NCI-H2196 (cell line): Measurements from ENCODE around the gene MATN1.

Experiments
- DNase-seq: peaks from one replicate; lab custom pipeline; 2025; ENCODE audit not compliant: unreplicated experiment; lab: John Stamatoyannopoulos, UW

MATN1 gene

DNA sequence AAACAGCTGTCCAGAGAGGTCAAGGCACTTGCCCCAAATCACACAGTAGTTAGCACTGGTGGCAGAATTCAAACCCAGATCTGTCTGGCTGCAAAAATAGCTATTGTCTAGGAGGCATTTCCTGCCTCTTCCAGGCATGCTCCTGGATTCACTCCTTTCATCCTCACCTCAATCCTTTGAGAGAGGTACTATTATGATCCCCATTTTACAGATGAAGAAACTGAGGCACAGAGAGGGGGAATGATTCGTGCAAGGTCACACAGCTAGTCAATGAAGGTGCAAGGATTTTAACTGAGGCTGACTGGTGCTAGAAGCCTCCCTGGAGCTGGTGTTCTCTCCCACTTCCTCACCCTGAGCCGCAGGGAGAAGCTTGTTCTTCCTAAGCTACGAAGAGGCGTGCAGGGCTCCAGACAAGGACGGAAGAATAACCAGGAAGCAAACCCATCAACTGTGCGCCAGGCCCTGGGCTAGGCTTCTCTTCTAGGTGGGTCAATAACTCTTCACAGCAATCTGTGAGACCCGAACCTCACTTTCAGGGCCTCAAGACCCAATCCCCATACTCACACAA, 34.8 kb upstream of the MATN1 start:
- DNase-seq = no peak

DNA sequence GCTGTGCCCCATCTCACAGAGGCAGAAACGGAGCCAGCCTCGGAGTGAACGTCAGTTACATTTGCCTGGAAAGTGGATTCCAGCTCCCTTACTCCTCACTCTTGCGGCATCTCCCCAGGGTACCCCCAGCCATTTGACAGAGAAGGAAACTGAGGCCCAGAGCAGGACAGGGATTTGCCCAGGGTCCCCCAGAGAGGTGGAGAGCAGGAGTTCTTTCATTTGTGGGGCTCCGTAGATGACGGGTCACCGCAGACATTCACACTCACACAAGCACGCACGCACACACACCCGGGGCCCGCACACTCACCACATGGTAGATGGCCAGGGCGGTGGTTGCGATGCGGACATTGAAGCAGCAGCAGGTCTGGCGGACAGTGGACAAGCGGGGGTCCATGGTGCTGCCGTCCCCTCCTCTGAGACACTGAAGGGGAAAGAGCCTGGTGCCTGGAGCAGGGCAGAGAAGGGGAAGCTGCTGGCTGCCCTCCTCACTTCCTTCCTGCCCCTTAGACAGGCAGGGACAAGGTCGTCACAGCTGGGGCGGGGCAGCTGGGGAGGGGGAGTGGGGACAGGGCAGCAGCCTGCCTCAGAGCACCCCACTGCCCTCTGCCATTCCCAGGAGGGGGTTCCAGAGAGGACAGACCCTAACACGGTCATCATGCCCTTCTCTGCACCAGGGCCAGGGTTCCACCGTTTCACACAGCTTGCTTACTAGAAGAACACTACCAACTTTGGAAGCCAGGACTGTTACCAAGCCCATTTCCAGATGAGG, 34.2 kb upstream of the MATN1 start, which contains the start of gene LAPTM5:
LAPTM5 (minus strand) TSS at position 423 of the 769 bp plus-strand sequence; CDS start at position 394, 29 bp downstream.
- no peak for DNase-seq

DNA sequence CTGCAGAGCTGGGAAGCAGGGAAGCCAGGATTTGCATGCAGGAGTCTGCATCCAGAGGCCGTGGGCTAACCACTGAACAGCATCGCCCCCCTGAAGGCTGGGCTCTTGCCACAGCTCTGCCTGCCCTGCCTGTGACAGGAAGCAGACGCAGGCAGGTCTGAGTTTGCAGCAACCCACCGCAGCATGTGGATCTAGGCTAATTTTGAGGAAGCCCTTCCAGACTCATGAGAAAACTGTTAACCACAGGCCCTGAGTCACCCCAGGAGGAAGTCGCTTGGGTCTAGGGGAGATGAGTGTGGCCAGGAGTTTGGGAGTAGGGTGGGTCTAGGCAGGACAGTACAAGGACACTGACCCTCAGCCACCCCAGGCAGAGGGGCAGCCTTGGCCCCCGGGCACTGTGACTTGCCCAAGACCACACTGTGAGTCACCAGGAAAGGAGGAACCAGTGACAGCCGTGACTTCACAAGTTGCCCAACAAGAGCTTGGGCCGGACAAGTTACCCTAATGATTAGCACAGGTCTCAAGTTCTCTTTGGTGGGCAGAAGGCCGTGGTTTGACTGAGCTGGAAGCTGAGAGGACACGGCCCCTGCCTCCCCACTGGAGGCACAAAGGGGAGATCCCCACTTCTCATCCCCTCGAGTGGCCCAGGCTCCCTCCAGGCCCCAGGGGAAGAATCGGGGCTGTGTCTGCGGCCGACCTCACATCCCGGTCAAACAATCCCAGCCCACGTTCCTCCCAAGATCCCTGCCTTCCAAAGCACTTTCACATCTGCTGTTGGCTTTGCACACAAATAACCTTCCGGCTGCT, 33.4 kb upstream of the MATN1 start:
- no peak for DNase-seq

DNA sequence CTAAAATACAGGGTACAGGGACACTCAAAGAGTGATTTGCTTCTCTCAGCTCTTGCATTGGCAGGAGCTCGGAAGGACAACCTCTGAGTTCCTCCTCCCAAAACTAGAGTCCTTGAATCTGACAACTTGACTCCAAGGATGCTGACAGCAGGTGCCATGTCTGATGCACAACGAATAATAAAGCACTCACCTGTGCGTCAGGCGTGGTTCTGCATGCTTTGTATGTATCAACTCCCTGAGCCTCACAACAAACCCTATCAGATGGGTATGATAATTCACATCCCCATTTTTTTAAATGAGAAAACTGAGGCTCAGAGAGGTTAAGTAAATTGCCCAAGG, 32.8 kb upstream of the MATN1 start:
- DNase-seq = no peak

DNA sequence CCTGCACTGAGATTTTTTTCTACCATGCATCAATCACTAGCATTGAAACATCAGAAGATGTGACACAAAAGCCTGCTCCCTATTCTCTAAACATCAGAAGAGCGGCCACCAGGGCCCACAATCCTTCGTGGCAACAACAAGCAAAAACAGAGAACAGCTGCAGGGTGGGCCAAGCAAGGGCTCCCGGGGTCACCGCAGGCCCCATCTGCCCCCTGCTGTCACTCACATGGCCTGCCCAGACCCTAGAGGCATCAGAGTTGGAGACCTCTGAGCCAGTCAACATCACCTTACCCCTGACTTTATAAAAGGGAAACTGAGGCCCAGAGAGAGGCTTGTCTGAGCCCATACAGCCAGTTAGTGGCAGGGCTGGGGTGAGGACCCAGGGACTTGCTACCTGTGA, 32.4 kb upstream of the MATN1 start:
- no peak for DNase-seq

DNA sequence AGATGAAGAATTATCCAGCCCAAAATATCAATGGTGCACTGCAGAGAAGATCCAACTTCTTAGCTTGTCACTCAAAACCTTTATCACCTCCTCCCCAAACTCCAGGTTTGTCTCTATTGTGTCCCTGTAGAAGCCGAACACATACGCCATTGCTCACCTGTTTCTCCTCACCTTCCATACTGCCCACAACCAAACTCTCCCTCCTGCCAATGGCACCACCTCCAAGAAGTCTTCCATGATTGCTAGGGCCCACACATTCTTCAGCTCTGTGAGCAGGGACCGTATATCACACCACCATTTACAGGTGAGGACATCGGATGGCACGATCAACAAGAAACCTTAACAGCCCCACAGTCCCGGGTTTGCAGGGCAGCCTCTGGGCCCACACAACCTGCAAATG, 31.9 kb upstream of the MATN1 start:
- DNase-seq = no peak

DNA sequence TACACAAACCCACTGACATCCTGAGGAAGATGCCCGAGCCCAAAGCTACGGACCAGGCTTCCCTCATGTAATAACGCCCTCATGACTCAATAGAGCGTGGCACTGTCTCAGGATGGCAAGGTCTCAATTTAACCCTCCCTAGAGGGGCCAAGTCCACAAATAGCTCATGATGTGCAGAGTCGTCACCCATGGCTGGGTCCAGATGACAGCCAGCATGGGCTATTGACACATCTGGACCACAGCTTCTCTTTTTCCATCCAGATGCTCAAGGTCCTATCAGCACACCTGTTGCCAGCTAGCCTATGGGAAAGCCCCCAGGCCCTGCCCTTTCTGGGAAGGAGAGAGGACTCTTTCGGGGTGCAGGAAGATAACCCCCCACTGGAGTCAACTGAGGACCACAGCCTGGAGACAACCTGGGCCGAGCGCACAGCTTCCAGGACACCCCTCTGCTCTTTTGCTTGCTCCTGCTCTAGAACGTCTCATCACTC, 31.3 kb upstream of the MATN1 start:
- DNase-seq = no peak

DNA sequence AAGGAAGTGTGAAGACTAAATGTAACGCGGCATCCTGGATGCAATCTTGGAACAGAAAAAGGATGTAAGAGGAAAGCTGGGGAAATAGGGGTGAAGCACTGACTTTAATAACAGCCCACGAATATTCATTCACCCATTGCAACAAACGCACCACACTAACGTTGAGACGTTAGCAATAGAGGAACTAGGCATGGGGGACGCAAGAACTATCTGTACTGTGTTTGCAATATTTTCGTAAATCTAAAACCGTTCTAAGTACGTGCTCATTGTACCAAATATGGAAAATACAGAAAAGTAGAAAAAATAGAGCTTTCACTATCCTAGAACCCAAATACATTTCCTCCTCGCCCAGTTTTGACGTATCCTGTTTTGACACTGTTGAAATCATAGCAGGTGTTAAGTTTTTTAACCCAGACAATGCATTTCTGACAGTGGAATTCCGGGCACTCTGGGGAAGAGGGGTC, 30.3 kb upstream of the MATN1 start:
- DNase-seq = no peak

DNA sequence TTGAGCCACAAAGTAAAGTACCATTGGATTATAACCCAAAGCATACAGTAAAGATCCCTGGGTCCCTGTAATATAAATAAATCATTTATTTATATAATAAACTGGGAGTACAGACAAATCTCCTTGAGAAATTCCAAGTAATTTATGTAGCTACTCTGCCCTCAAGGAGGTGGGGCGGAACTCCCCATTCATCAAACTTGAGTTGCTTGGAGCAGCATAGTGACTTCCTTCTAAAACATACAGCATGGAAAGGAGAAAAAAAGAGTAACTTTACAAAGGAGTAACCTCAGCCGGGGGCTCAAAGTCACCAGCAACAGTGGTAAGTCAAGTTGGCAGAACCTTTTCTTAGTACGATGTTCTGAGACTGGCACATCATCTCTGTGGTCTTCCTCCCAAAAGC, 29.7 kb upstream of the MATN1 start:
- no peak for DNase-seq

DNA sequence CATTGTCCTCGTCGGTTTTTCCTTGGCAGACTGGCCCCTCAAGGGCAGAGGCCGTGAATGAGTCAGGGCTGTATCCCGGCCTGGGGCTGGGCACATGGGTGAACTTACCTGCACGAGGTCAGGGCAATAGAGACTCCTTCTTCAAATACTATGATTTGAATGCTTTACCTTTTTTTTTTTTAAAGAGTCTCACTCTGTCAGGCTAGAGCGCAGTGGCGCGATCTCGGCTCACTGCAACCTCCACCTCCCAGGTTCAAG, 29.2 kb upstream of the MATN1 start:
- no peak for DNase-seq

DNA sequence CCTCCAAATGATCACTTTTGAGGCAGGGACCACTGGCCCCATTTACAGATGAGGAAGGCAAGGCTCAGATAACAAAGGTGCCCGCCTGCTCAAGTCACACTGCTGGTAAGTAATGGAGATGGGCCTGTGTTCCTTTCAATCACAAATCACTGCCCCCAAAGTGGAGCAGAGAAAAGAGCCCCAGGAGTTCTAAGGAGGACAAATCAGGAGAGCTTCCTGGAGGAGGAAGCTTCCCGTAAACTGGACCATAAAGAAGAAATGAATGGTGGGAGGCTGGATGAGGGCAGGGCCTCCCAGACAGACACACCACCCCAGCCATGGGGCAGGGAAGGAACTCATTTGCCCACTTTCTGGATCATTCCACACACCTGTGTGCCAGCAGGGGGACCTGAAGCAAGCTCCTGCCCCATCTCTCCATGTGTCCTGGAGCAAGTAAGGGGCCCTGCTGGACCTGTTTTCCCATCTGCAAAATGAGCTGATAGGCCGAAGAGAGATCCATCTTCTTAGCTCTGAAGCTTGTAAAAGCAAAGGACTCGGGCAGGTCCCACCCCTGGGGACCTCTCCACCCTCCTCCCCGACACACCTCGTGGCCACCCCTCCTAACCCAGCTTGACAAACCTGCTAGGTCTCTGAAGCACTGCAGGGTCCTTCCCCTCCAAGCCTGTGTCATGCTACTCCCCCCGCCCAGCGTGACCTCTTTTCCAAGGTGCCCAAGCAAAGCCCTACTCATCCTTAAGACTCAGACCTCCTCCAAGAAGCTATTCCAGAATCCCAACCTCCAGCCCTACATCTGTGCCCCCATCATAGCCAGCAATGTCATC, 28.7 kb upstream of the MATN1 start:
- DNase-seq = no peak

DNA sequence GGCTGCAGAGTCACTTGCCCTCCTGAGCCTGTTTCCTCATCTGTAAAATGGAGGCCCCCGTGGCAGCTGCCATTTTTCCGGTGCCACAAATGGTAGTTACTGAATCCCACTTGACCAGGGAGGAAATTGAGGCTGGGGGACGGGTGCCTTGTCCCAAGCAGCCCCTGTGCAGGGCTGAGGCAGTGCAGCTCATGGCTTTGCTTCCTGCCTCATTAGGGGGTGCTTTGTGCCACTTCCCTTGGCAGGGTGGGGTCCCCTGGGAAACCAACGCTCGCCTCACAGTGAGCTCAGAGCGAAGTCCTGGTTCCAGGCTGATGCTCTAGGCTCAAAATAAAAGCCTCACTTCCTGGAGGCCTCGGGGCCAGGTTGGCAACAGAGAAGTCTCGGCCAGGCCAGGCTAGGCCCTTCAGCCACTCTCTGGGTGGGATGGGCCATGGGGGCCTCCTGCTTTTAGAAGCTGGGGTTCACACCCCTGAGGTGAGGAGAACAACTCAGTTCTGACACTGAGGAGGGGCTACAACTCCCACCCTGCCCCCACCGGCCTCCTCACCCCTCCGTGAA, 27.4 kb upstream of the MATN1 start:
- no peak for DNase-seq

DNA sequence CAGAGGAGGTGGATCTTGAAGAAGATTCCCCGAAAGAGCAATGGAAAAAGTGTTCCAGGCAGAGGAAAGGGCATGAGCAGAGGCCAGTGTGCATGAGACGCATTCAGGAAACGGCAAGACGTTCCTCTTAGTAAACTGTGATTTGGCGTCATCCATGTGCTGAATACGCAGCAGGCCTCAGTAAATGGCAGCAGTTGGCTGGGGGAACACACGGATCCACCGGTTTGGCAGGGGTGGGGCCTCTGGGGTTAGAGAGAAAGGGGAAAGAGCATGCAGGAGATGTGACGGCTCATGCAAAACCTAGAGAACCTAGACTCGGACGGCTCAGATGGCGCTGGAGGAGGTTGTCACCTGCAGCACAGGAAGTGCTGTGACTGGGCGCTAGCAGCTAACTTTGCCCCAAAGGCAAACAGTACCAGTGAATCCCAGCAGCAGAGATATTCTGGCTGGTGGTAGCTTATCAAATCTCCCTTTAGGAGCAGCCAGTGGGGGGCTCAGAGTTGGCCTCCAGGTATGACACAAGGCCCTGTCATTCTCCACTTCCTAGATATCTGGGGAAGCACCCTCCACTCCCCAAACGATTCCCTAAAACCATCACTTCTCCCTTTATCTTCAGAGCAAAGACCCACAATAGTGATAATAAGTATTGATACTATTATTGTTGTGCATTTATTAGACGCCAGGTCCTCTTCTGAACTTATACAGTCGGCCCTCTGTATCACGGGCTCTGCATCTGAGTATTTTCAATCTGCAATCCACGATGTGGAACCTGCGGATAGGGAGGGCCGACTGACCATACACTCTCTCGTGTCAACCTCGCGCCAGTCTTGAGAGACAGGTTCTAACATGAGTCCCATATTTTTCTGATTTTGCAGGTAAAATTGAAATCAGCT, 26.6 kb upstream of the MATN1 start:
- DNase-seq = no peak

DNA sequence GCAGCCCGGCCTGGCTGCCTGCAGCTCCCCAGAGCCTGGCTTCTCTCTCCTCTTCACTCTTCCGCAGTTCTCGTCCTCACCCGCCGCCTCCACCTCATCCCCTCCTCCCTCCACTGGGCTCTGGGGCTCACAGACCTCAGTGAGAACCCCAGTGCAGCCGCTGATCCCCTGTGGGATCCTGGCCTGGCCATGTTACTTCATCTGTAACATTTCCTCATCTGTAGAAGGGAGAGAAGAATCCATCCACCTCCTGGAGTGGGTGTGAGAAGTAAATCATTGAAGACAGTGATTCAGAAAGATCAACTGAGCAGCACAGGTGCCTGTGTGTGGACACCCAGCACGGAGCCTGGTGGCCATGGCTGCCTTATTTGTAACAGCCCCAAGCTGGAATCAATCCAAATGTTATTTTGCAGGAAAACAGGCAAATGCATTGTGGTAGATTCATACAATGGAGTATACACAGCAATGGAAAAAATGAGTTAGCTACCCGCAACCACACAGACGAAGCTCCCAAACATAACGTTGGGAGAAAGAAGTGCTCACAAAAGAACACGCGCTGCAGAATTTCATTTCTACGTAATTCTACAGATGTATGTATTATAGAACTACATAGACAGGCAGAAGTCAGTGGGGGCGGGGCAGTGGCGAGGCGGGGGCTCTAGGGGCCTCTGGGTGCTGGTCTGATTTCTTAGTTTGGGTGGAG, 25.5 kb upstream of the MATN1 start:
- no peak for DNase-seq

DNA sequence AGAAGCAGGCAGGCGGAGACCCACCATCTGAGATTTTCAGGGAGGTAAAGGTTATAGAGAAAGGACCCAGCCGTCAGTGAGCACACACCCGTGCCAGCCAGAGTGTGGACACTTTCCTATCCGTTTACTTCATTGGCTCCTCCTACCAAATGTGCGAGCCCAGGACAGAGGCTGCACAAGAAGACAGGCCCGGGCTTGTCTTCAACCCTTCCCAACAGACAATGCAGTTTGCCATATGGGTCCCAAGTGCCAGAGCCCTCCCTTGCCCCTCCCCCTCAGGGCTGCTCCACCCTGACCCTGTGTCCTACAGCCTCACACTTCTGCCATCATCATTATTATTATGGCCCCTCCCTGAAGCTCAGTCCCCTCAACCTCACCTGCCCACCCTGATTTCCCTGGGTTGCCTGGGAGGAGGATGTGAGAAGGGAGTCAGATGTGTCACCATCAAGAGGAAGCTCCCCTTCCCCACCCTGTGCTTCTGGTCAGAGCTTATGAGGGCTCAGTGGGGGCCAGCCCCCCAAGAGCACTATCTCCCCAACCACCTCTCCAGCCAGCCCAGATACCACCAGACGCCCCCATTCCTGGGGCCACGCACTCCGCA, 24.8 kb upstream of the MATN1 start:
- DNase-seq = peak; percentile 77

DNA sequence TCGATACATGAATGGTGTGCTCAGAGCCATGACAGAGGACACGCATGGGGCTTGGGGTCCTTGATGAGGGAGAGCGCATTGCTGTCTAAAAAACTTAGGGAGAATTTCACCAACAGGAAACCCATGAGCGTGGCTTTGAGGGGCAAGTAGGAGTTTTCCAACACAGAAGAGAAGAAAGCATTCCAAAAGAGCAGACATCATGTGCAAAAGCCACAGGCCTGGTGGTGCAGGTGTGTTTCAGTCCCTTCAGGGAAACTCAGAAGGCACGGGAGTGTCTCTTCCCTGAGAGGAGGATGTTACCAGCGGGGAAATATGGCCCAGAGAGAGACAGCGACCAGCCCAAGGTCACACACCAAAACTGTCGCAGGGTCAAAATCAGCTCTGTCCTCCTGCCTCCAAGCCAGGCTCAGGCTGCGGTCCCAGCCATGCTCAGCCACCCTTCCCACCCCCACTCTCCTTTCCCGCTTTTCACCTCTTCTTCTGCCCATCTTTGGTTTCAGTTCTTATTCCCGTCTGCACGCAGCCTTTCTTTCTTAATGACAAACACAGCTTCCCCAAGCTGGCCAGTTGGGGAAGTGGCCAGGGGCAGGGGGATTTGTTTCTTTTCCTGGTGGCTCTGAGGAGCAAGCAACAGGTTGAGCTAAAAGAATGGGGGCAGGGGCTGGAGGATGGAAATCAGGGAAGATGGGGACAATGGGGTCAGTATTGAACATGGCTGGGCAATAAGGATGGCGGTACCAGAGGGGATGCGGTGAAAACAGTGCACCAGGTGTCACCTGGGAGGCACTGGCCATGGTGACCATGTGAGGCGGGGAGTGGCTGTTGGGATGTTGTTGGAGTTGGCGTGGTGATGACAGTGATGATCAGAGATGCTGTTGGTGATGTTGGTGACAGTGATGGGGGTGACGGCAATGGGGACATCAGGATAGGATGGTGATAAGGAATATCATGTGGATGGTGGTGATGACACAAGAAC, 23.9 kb upstream of the MATN1 start:
- DNase-seq = no peak

DNA sequence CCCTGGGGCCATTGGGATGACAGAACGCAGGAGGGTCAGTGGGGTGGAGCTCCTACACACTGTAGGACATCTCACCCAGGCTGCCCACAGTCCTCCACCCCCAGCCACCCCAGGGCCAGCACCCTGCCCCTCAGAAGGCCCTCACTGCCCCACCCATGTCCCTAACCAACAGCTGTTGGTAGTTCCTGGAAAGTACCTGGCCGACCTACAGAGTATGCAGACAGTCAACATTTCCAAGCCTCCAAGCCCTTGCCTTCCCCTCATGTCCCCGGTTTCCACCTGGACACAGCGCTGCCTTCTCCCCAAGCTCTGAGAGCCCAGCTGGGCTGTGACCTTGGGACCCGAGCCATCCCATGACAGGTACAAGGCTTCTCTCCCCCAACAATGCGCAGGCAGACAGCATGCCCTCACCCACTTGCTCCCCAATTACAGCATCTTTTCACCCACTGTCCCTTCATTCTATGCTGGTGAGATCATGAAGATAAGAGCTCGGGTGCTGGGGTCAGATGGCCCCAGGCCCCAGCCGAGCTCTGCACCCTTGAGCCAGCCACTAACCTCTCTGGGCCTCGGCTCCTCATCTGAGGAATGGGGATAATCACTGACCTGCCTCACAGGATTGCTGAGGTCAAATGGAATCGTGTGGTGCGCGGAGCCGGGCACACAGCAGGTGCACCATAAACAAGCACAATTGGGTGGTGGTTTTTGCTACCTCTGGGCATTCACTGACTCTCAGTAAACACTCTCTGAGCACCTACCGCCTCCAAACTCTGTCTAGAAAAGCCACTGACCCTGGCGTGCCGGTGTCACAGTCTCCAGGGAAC, 23.0 kb upstream of the MATN1 start:
- peak; percentile 18 for DNase-seq
